GM12874 (cell line): ENCODE measurements around the gene VCAN.

Experiments used
- TF ChIP-seq, protein P1 (sequence below): IDR thresholded peaks from 2 replicates; pipeline ENCODE4 v1.5.1; 2011; ENCODE audit warnings: low read depth, mild to moderate bottlenecking, control low read depth, low read length, moderate library complexity; ENCODE audit not compliant: insufficient read depth

The VCAN gene

DNA sequence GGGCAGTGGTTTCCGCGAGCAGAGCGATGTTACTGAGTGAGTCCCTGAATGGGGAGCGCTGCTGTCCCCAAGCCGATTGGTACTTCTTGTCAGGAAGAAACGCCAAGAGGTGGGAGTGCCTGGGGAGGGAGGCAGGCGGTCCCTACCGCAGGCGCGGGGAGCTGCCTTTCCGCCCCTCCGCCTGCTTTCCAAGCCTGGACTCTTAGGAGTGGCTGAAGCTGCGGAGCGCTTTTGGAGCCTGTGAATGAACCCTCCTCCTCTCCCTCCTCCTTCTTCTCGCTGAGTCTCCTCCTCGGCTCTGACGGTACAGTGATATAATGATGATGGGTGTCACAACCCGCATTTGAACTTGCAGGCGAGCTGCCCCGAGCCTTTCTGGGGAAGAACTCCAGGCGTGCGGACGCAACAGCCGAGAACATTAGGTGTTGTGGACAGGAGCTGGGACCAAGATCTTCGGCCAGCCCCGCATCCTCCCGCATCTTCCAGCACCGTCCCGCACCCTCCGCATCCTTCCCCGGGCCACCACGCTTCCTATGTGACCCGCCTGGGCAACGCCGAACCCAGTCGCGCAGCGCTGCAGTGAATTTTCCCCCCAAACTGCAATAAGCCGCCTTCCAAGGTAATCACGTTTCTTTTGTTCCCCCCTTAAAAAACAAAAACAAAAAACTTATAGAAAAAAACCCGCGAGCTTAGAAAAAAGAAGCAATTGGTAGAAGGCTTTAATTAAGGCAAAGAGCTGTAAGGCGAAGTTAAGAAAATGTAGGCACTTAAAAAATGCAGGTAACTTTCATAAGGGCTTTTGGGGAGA is at the start of gene VCAN:
Gene VCAN (plus strand): TSS at position 340 of the 808 bp plus-strand sequence. CDS start 11,775 bp downstream, outside the sequence.
- TF ChIP-seq, protein P1, sequence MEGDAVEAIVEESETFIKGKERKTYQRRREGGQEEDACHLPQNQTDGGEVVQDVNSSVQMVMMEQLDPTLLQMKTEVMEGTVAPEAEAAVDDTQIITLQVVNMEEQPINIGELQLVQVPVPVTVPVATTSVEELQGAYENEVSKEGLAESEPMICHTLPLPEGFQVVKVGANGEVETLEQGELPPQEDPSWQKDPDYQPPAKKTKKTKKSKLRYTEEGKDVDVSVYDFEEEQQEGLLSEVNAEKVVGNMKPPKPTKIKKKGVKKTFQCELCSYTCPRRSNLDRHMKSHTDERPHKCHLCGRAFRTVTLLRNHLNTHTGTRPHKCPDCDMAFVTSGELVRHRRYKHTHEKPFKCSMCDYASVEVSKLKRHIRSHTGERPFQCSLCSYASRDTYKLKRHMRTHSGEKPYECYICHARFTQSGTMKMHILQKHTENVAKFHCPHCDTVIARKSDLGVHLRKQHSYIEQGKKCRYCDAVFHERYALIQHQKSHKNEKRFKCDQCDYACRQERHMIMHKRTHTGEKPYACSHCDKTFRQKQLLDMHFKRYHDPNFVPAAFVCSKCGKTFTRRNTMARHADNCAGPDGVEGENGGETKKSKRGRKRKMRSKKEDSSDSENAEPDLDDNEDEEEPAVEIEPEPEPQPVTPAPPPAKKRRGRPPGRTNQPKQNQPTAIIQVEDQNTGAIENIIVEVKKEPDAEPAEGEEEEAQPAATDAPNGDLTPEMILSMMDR, result no peak

DNA sequence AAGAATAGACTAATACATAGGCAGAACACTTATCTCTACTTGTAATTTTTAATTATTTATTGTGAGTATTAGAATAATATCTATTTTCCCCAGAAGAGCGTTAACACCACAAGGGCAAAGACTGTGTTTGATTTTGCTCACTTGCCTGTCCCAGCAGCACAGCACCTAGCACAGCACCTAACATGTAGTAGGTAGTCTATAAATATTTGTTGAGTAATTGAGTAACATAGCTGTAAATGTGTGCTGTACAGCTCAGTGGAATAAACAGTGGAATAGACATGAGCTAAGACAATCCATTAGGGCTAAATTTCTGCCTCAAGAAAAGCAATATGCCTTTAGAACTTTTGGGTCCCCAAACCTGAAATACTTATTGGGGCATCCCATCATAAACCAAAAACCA is 49.3 kb upstream of the VCAN start:
- TF ChIP-seq, protein P1, result no peak

DNA sequence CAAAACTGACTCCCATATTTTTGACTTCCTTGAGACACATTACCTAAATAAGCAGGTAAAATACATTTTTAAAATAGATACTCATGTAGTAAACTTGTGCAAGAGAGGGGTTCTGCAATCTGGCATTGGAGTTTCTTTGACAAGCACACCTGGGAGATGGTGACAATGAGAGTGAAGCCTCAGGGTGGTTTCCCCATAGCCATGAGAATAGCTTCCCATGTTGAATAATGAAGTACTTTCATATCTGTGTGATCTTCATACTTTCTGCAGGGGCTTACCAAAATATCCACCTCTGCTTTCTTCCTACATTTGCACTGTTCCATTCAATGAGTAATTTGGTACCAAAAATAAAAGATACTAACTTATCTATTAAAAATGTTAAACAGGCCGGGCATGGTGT is 44.7 kb upstream of the VCAN start:
- TF ChIP-seq, protein P1, result no peak

DNA sequence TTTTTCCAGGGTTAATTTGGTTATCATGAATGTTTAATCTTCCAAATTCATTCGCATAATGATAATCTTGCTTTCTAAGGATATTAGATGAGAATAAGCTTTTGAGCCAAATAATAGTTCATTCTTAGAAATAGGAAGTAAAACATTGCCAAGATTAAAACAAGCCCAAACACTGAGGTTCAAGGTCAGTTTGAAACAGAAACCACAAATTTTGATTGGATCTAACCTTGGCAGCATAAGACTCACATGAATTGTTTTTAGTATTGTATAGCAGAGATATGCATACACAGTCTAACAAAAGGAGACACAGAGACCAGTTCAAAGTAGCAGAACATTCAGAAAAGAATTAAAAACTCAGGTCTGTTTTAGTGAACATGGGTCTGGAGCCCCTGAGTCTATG is 43.4 kb upstream of the VCAN start:
- TF ChIP-seq, protein P1, result no peak

DNA sequence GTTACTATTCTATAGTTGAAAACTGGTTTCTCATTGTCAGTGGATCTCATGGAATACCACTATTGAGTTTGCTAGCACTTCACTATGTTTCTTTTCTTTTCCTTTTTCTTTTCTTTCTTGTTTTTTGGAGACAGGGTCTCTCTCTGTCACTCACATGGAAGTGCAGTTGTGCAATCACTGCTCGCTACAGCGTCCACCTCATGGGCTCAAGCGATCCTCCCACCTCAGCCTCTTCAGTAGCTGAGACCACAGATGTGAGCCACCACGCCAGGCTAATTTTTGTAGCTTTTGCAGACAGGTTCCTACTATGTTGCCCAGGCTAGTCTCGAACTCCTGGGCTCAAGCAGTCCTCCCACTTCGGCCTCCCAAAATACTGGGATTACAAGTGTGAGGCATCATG is 42.7 kb upstream of the VCAN start:
- TF ChIP-seq, protein P1, result no peak

DNA sequence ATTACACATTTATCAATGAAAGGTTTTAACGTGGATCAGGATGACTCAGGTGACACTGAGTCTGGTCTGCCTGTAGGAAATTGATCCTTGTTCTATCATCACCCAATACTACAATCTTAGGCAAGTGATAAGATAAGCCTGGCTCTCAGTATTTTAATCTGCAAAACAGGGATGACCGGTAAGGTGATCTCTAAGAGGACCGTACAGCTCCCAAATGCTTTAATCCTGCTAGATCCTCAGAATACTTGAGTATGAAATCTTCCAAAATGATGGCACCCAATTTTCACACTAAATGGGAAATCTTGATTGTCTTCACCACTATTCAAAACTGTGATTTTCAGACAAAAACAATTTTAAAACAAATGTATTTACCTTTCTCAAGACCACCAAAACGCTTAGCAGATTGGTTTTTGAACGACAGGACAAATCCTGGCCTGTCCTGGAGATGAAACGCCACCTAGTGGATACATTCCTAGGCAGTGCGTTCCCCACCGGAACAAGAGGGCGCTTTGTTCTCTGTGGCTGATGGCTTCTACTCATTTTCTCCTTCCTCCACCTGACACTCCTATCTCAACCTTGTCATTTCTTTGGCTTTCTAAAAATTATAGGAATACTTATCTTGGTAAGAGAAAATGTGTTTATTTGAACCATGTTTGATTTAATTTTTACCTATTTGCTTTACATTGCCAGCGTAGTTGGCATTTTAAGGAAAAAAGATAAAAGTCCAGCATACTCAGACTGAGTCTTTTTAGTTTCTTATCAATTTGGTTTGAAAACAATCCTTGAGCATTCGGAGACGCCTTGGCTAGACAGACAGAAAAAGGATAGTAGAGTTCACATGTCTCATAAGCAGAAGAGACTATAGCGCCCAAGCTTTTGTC is 41.2 kb upstream of the VCAN start:
- TF ChIP-seq, protein P1, result peak; percentile 82

DNA sequence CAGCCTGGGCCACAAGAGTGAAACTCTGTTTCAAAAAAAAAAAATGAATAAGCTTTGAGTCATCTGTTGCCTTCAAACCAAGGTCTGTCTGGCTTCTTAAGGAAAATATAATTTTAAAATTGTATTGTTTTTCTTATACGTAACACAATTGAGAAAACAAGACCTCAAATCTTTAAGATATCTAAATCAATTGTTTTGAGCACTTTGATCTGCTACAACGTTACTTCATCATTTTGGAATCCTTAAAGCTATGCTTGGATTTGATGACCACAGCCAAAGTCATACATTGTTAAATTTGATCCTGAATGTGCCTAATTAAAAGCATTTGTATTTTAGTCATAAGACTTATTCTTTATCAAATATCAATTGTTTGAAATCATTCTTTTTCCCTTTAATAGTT is 37.7 kb upstream of the VCAN start:
- TF ChIP-seq, protein P1, result no peak
